ENCODE results near the gene ZNF205. TPM values are rescaled to one million over a fixed set of nuclear protein-coding genes. Genes with fewer than 3 reads are reported as not detected.
"Not testable (repeated sequence)": the region's sequence is repeated elsewhere in the genome, so short reads cannot be mapped to it uniquely, and the experiment has no call there.

ZNF205 gene
- total RNA-seq, 2 experiments from 2014 or later = not detected

GRCh38 chr16:3073448-3073847 lies 38.9 kb upstream of the ZNF205 start:
- intact Hi-C loops (cut with DNase I, micrococcal nuclease) = no loop called here
- H3K4me3 Mint-ChIP-seq = peak overlapping the region; percentile 47
- peak overlapping the region; percentile 95 for H3K27ac Mint-ChIP-seq
- H3K4me1 ChIP-seq (ENCODE audit: insufficient read depth, low read length) = peaks cover 99% of the 10 kb centered on the region
- CTCF ChIA-PET = no interaction called here
- peak overlapping the region; percentile 20 for H3K4me3 ChIP-seq (ENCODE audit: low read length)
- H3K27me3 Mint-ChIP-seq = no peaks in the 10 kb centered on the region
- TF ChIP-seq CTCF (IDR thresholded peaks at IDR 0.05) = no peak
- DNase-seq (no peak), ATAC-seq (ENCODE audit: poor library complexity) (no peak)
- no peaks in the 10 kb centered on the region for H3K27me3 ChIP-seq (ENCODE audit: control insufficient read depth in 1 of 2, insufficient read depth in 2 of 2, low read length in 2 of 2)
- no peaks in the 10 kb centered on the region for H3K9me3 Mint-ChIP-seq
- POLR2A ChIA-PET = interaction anchor here (1.0 to 5.9 kb wide), 5 partner anchors 8 to 55 kb away, joined by 3 to 137 read pairs (median 58); partner anchors contain the start of genes IL32 and ZSCAN10
- H3K4me1 Mint-ChIP-seq (ENCODE audit: low read depth) = peaks cover 91% of the 10 kb centered on the region
- H3K36me3 ChIP-seq (ENCODE audit: insufficient read depth, low read length) = peaks cover 16% of the 10 kb centered on the region
- H3K9me3 ChIP-seq (ENCODE audit: control insufficient read depth in 1 of 2, insufficient read depth in 1 of 2, low read length in 2 of 2) = no peaks in the 10 kb centered on the region
- H3K27ac ChIP-seq (ENCODE audit: low read depth in 1 of 2, low read length in 2 of 2) = peak overlapping the region in 1 of 2 donors; percentile 50
- peaks cover 20% of the 10 kb centered on the region for H3K36me3 Mint-ChIP-seq (ENCODE audit: low read depth)

GRCh38 chr16:3074860-3075522 lies 37.4 kb upstream of the ZNF205 start:
- Histone ChIP-seq H3K27ac (ENCODE audit: low read depth in 1 of 2, low read length in 2 of 2) (peak overlapping the region; percentile 80 to 86), H3K9me3 (ENCODE audit: control insufficient read depth in 1 of 2, insufficient read depth in 1 of 2, low read length in 2 of 2) (peaks cover 0 to 2% of the 10 kb centered on the region in 2 experiments), H3K4me1 (ENCODE audit: insufficient read depth, low read length) (peaks cover 96% of the 10 kb centered on the region), H3K27me3 (ENCODE audit: control insufficient read depth in 1 of 2, insufficient read depth in 2 of 2, low read length in 2 of 2) (no peaks in the 10 kb centered on the region), H3K36me3 (ENCODE audit: insufficient read depth, low read length) (peaks cover 1% of the 10 kb centered on the region), H3K4me3 (ENCODE audit: low read length) (peak overlapping the region; percentile 34)
- intact Hi-C loops (cut with DNase I, micrococcal nuclease) = no loop called here
- H3K27me3 Mint-ChIP-seq = no peaks in the 10 kb centered on the region
- peak; percentile 58 to 95 (median 82) for DNase-seq
- ATAC-seq (ENCODE audit: poor library complexity) = peak; percentile 89
- H3K4me1 Mint-ChIP-seq (ENCODE audit: low read depth) = peaks cover 93% of the 10 kb centered on the region
- peak overlapping the region; percentile 95 for H3K27ac Mint-ChIP-seq
- H3K4me3 Mint-ChIP-seq = peak overlapping the region; percentile 77
- H3K36me3 Mint-ChIP-seq (ENCODE audit: low read depth) = peaks cover 4% of the 10 kb centered on the region
- ChIA-PET POLR2A (interaction anchor here (0.7 to 5.9 kb wide), 23 partner anchors 9 to 363 kb away, joined by 3 to 137 read pairs (median 8); partner anchors contain the start of genes FLYWCH2, IL32, ZNF213 and ZNF263), CTCF (interaction anchor here (0.9 to 4.7 kb wide), 3 partner anchors 16 to 54 kb away, joined by 3 to 24 read pairs (median 4); no protein-coding TSS in a partner anchor)
- H3K9me3 Mint-ChIP-seq = no peaks in the 10 kb centered on the region
- TF ChIP-seq CTCF (IDR thresholded peaks at IDR 0.05) = no peak

GRCh38 chr16:3075523-3075915 lies 36.9 kb upstream of the ZNF205 start:
- peak overlapping the region; percentile 95 for H3K27ac Mint-ChIP-seq
- Histone ChIP-seq H3K4me3 (ENCODE audit: low read length) (peak overlapping the region; percentile 34), H3K27me3 (ENCODE audit: control insufficient read depth in 1 of 2, insufficient read depth in 2 of 2, low read length in 2 of 2) (no peaks in the 10 kb centered on the region), H3K4me1 (ENCODE audit: insufficient read depth, low read length) (peaks cover 95% of the 10 kb centered on the region), H3K9me3 (ENCODE audit: control insufficient read depth in 1 of 2, insufficient read depth in 1 of 2, low read length in 2 of 2) (peaks cover 0 to 3% of the 10 kb centered on the region in 2 experiments), H3K27ac (ENCODE audit: low read depth in 1 of 2, low read length in 2 of 2) (peak overlapping the region; percentile 80 to 86), H3K36me3 (ENCODE audit: insufficient read depth, low read length) (no peaks in the 10 kb centered on the region)
- CTCF ChIA-PET = interaction anchor here (1.0 to 4.7 kb wide), 3 partner anchors 10 to 54 kb away, joined by 3 to 24 read pairs (median 4); partner anchors contain the start of gene IL32
- POLR2A ChIA-PET = interaction anchor here (0.6 to 5.9 kb wide), 19 partner anchors 10 to 208 kb away, joined by 3 to 137 read pairs (median 13); partner anchors contain the start of genes FLYWCH2, IL32, ZNF213 and ZNF263
- no peaks in the 10 kb centered on the region for H3K9me3 Mint-ChIP-seq
- peak in 2 of 14 experiments; percentile 56 to 60 for DNase-seq
- H3K36me3 Mint-ChIP-seq (ENCODE audit: low read depth) = no peaks in the 10 kb centered on the region
- intact Hi-C loops (cut with DNase I, micrococcal nuclease) = no loop called here
- H3K27me3 Mint-ChIP-seq = no peaks in the 10 kb centered on the region
- ATAC-seq (ENCODE audit: poor library complexity) = peak; percentile 21
- no peak for TF ChIP-seq CTCF (IDR thresholded peaks at IDR 0.05)
- peak overlapping the region; percentile 77 for H3K4me3 Mint-ChIP-seq
- peaks cover 92% of the 10 kb centered on the region for H3K4me1 Mint-ChIP-seq (ENCODE audit: low read depth)

GRCh38 chr16:3075946-3076345 lies 36.4 kb upstream of the ZNF205 start:
- peak in 1 of 14 experiments; percentile 21 for DNase-seq
- ChIA-PET POLR2A (interaction anchor here (0.6 to 5.9 kb wide), 17 partner anchors 11 to 207 kb away, joined by 3 to 137 read pairs (median 13); partner anchors contain the start of genes IL32, ZNF213, ZNF263 and ZSCAN10), CTCF (interaction anchor here (1.0 to 4.7 kb wide), 5 partner anchors 11 to 72 kb away, joined by 3 to 24 read pairs (median 4); partner anchors contain the start of gene IL32)
- not testable (repeated sequence) for H3K9me3 Mint-ChIP-seq; H3K36me3 ChIP-seq (ENCODE audit: insufficient read depth, low read length); H3K27me3 Mint-ChIP-seq; H3K27me3 ChIP-seq (ENCODE audit: control insufficient read depth in 1 of 2, insufficient read depth in 2 of 2, low read length in 2 of 2); H3K9me3 ChIP-seq (ENCODE audit: control insufficient read depth in 1 of 2, insufficient read depth in 1 of 2, low read length in 2 of 2); ATAC-seq (ENCODE audit: poor library complexity); H3K36me3 Mint-ChIP-seq (ENCODE audit: low read depth)
- peak overlapping the region; percentile 80 to 86 for H3K27ac ChIP-seq (ENCODE audit: low read depth in 1 of 2, low read length in 2 of 2)
- peaks cover 95% of the 10 kb centered on the region for H3K4me1 ChIP-seq (ENCODE audit: insufficient read depth, low read length)
- Mint-ChIP-seq H3K27ac (peak overlapping the region; percentile 95), H3K4me3 (peak overlapping the region; percentile 80), H3K4me1 (ENCODE audit: low read depth) (peaks cover 92% of the 10 kb centered on the region)
- peak overlapping the region; percentile 34 for H3K4me3 ChIP-seq (ENCODE audit: low read length)
- intact Hi-C loops (cut with DNase I, micrococcal nuclease) = loop anchor here in 1 of 2 experiments (2.0 kb wide), 1 partner anchor 23 kb away; the partner anchor contains the start of gene ZSCAN10

Data from CD4-positive, alpha-beta T cell (primary cell).